GM21529 (cell line): Measurements from ENCODE around the gene AFAP1L2.
"Not testable (repeated sequence)": the region's sequence is repeated elsewhere in the genome, so short reads cannot be mapped to it uniquely, and the experiment has no call there.

Source experiments
- ATAC-seq: cut with Tn5 transposase; IDR thresholded peaks from one replicate; pipeline ENCODE4 v1.9.1; 2021; ENCODE audit not compliant: unreplicated experiment

Gene AFAP1L2

DNA sequence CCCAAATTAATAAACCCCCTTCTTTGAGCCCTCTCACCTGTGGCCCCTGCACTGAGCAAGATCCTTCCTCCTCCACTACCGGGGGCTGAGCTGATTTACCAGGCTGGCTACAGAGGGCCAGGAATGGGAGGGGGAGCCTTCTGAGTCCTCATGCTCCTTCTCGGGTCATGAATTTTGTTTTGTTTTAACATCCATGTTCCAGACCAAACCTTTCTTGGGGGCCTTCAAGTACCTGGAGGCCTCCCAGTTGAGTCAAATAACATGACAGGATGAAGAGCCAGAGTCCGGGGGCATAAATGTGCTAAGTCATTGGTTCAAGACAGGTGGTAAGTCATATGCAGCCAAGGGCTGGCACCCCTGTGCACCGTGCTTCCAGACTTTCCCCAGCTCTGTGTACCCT, 39.6 kb downstream of the AFAP1L2 start:
- no peak for ATAC-seq

DNA sequence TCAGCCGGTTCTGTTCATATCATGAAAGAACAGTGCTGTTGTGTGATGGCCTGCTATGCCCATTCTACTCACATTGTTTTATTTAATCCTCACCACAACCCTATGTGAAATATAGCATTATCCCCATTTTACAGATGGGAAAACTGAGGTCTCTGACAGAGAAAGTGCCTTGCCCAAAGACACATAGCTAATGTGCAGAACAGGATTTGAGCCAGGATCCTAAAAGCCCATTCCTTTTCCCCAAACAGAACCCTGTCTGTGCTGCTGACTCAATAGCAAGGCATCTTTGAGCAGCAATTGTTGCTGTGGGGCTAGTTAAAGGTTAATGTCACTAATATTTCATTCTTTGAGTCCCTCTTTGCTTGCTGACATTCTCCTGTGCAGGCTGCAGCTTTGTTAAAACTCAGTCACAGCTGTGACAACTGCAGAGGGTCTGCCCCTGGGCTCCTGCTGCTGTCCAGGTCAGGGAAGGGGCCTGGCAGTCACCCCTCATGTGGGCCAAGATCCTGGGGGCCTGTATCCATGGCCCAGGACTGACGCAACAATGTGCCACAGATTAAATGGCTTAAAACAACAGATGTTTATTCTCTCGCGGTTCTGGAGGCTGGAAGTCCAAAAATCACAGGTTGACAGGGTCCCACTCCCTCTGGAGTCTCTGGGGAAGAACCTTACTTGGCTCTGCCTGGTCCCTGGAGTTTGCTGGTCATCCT, 40.4 kb downstream of the AFAP1L2 start:
- ATAC-seq = no peak

DNA sequence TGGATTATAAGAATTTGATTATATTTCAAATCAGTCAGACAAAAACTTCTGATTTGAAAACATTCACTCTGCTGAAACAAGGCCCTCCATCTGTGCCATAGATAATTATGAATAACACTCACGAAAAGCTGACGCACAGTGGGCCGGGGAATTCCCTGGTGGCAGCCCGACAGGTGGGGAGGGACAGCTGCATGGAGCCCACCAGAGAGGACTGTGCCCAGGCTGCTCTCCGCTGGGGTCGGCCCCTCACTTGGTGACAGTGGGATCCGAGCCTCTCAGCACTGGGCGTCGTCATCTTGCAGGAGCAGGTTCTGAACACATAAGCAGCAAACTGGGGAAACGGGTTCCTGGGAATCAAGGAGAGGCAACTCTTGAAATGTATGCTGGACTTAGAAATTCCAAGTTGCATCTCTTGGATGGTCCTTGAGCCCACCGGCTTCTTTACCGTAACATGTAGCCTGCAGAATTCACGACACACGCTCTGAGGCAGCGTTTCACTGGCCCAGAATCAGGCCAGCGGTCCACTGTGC, 41.4 kb downstream of the AFAP1L2 start:
- no peak for ATAC-seq

DNA sequence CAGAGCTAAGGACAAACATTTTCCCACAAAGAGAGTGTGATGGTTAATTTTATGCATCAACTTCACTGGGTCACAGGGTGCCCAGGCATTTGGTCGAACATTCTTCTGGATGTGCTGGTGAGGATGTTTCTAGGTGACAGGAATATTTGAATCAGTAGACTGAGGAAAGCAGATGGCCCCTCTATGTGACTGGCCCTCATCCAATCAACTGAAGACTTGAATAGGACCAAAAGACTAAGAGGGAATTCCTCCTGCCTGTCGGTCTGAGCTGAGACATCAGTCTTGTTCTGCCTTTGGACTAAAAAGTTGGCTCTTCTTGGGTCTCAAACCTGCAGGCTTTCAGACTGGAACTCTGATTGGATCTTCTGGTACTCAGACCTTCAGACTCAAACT, 44.4 kb downstream of the AFAP1L2 start:
- no peak for ATAC-seq

DNA sequence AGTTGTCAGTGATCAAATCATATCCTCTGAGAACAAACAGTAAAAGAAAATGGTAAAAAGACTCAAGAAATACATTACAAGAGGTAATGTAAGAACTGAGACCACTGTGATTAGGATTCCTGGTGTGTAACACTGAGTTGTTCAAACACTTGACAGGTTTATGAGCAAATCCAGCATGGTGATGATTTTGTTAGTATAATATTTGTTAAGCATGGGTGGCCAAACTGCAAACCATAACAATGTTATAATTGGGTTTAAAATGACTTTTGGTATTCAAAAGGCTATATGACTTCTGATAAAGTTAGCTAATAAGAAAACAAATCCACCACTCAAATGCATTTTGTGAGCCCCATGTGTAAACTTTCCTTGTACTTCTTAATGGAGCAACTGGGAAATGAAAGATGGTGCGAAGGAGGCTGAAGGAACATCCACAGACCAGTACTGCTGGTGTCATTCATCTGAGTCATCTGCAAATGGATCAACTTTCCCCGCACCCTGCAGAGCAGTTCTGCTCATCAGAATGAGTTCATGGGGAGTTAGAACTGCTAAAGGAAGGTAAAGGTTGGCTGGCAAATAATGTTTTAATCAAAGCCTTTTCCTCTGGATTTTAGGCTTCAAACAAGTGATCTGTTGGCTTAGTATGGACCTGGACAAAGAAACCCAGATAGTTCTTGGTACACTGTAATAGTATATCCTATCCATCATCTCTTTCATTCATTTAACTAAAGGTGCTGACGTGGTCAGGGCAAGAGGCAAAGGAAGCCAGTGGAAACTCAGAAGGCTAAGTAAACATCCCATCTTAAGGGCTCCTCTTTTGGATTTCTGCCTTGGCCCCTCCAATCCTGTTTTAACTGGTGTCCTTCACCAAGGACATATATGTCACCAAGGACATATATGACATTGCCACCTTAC, 45.0 kb downstream of the AFAP1L2 start:
- no peak for ATAC-seq

DNA sequence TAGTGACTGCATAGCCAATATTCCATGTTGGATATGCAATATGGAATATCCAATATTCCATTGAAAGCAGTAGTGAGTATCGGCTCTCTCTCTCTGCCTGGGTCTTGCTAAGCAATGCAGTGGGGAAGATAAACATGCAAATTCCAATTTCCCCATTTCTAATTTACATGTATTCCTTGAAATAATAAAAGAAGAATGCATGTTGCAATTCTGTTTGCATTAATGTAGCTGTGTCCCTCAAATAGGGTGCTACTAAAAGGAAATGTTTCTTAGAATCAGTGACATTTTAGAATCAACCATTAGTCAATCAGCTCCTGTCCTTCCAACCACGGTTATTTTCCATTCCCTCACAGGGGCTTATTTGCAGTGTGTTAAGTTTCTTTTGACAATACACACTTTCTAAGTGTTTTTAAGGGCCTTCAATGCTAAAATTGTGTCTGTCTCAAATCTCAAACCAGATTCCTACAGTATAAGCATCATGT, 46.7 kb downstream of the AFAP1L2 start:
- no peak for ATAC-seq

DNA sequence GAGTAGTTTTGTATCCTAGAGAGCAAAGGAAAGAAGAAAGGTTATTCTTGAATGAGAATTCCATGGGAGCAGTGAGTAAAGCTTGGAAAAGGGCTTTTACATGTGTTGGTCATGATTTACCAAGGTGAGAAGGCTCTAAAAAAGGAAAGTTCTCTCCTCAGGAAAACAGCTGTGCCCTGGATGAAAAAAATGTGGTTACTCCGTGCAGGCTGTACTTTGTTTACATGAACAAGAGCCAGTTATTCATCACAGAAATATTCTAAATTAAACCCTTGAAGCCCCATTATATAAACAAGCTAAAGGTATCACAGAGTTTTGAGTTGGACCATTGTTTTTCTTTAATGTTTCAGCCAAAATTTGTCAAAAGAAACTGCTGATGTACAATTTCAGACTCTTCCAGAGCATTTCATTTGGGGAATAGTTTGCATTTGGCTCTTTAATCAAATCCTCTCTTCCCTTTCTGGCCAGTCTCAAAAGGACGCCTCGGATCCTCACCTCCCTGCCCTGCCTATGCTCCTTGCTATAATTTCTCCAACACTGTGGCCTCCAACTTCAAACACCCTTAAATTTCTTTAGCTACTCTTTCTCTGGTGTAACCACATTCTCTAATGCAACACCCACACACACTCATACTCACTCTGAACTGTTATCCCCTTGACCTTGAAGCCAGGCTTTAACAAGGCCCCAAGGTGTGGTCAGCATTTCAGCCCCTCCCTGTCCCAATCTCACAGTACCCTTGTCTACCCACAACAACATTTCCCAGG, 47.4 kb downstream of the AFAP1L2 start:
- no peak for ATAC-seq

DNA sequence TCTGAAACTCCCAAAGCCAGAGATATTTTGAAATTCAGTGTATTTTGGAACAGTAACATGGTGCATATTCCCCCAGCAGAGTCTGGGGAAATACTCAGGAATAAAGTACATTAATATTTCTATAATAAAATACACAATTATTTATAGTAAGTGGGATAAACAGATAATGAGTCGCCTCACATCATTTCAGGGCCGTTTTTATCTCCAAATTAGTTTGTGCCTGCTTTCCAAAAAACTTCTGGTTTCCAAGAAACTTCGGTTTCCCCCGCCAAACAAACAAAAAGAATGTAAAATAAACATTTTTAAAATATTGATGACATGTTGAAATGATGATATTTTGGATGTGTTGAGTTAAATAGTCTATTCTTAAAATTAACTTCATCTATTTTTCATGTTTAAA, 48.2 kb downstream of the AFAP1L2 start:
- no peak for ATAC-seq

DNA sequence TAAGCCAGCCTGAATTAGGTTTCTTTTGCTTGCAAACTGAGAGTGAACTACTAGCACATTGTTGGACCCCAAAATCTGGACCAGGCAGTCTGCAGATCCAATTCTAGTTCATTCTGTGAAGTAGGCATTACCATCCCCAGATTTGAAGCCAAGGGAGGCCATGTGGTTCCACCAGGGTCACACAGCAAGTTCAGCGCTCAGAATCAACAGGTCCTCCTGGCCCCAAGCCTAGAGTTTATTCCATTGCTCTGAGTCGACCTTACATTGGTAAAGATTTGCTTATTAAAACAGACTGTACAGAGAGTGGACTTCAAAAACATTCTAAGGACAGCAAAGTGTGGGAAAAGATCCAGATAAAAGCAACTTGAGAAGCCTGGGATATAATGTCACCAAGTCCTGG, 50.9 kb downstream of the AFAP1L2 start:
- ATAC-seq = no peak

DNA sequence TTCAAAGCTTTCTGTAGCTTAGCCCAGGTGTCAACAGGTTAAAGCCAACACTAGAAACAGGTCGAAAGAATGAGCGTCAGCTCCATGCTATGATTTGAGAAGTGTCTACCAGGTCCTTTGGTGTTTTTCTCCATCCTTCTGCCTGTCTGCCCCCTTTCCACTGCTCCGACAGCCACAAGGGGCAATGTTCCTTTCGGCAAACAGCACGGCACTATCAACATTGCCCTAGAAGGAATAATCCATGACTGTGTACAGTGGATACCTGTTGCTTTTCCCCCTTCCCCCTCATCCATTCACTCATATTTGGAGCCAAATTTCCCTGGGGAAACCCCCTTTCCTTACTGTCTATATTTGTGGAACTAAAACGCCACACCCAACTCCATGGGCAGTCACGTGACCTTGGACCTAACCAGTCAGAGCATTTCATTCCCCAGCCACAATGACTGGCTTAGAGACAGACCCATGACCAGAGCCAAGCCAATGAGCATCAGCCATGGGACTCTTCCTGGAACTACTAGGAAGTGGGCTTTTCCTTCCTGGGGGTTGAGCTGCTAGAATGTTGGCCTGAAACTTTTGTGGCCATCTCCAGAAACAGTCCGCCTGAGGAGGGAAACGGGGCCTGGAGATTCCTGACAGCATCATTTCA, 51.5 kb downstream of the AFAP1L2 start:
- no peak for ATAC-seq

DNA sequence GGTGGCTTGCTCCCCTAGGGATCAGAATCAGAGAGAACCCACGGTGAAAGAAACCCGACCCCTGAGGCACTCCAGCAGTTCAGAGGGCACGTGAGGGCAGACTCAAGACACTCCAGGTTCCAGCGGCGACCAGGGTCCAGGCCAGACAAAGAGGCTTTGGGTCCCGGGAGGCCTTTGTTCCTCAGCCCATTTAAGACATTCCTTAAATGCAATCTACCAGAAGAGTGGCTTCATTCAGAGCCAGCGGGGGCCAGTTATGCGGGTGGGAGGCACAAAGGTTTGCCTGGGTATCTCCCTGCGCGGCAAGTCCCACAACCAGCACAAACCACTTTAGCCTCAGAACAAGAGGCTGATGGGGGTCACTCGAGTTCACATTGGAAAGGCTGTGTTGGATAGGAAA, 53.6 kb downstream of the AFAP1L2 start:
- no peak for ATAC-seq

DNA sequence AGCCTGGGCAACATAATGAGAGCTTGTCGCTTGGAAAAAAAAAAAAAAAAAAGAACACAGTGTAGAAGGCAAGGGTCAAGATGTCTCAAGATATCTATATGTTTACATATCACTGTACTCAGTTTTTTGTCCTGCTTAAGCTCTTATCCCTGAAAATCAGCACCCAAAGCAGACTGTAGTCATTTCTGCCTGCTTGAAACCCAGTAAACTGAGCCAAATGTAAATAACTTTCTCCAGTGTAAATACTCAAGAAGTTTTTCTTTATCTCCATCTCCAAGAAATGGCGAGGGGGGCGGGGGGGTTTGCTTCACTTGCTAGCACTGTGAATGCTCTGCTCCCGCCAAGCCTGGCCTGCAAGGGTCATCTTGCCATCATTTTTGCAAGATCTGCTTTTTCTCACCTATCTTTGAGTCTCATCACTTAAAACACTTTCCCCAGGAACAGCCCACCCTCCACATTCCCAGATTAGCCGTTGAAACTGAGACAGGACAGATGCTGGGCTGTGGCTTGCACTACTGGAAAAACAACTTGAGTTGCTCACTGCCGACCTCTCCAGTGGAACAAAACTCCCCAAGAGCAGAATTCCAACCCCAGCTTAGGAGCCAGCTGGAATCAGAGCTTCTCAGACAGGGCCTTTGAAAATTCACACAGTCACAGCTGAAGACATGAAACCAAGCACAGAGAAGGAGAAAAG, 54.6 kb downstream of the AFAP1L2 start:
- no peak for ATAC-seq

DNA sequence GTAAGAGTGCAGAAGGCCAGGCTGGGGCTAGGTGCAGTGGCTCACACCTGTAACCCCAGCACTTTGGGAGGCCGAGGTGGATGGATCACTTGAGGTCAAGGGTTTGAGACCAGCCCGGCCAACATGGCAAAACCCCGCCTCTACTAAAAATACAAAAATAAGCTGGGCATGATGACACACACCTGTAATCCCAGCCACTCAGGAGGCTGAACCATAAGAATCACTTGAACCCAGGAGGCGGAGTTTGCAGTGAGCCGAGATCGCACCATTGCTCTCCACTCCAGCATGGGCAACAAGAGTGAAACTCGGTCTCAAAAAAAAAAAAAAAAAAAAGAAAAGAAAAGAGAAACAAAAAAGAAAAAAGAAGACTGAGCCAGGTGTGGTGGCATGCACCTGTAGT, 55.2 kb downstream of the AFAP1L2 start:
- ATAC-seq = not testable (repeated sequence)

DNA sequence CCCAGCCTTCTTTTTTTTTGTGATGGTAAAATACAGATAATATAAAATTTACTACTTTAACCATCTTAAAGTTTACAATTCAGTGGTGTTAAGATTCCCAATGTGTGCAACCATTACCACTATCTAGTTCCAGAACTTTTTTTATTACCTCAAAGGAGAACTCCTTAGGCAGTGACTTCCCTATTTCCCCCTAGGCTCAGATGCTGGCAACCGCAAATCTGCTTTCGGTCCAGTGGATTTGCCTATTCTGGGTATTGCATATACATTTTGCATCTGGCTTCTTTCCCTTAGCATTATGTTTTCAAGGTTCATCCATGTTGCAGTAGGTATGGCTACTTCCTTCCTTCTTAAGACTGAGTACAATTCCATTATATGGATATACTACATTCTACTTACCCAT, 56.5 kb downstream of the AFAP1L2 start:
- no peak for ATAC-seq

DNA sequence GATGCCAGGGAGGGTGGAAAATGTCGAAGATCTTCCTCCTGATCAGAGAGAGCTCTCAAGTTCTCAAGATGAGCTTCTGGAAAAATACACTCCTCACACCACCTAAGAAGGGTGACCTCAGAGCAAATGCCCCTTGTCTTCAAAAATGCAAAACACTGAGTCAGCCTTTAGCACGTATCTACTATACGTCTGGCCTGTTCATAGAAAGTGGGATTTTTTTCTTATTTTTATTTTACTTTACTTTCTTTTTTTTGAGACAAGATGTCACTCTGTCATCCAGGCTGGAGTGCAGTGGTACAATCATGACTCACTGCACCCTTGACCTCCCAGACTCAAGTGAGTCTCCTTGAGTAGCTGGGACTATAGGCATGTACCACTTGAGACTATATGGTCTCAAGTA, 57.1 kb downstream of the AFAP1L2 start:
- ATAC-seq = no peak

DNA sequence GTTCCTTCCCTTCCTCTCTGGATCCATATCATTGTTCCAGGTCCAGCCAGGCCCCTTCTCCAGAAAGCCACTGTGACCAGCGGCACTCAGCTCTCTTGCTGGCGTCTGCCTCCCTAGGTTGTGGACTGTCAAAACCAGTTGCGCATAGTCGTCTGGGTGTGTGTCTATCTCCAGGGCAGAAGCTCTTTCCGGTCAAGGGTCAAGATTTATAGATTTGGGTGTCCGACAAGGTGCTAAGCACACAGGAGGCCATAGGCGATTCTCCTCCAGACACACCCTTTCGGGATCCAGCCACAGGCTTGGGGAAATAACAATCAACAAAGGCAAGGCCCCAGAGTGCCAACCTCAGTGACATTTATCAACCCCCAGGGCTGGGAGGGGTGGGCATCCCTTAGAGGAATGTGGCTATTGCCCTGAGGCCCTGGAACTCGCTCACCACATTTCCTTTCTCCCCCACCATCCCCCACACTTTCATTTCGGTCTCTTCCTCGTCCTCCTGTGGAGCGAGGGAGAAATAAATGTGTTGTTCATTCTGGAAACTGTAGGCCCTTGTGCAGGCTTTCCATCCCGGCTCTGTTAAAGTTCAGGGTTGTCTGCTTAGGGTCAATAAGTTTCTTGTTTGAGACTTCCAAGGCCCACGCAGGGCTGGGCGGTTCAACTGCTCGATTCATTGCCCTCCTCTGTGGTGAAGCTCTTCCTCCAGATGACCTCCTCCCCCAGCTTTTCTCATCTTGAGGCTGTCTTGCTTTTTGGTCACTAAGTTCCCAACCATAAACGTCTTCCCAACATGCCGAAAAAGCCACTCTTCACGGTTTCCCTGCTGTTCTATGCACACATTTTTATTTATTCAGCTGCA, 57.9 kb downstream of the AFAP1L2 start:
- ATAC-seq = no peak

DNA sequence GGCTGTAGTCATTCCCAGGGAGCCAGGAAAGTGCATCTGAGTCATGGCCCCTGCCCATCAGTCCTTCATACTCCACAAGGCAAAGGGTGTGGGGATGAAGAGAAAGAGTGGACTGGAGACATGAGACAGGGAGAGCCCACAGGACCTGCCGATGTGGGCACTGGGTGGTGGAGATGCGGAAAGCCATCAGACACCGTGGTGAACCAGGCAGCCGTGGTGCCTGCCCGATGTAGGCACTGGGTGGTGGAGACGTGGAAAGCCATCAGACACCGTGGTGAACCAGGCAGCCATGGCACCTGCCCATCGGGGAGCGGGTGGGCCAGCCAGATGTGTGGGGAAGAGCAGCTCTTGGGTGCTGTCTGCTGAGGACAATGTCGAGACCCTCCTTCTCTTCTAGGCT, 58.6 kb downstream of the AFAP1L2 start:
- ATAC-seq = no peak

DNA sequence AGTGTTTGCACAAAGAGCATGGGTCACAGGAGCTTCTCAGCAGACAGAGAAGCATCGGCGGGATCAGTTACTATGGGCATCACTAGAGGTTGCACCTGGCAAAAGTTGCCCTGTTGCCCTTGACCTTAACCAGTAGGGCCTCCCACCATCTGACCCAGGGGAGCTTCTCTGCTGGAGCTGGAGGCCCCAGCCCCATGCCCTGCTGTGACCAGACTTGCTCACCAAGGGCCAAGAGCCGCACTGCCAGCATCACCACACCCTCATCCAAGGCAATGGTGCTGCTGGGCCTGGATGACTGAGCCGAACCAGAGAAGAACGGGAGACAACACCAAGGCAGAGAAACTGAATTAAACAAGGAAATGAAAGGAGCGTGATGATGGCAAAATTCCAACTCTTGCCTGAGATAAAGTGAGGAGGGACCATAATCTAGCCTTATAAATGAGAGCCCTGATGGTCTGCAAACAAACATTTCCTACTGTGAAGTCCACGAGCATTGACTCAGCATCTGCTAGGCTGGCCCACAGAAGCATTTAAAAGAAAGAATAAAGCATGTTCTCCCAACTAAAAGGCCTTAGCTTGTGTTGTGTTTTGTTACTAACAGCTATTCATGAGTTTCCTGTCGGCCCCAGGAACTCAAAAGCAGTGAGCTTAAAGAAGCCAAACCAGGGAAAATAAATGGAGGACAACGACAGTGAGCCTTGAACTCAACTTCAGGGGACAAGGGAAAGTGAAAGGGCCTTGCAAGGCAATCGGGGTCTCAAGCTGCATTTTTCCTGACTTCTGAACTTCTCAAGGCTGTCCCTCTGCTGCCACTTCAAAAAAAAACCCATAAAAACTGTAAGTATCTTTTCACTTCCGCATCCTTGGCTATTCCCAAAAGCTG, 60.4 kb downstream of the AFAP1L2 start:
- no peak for ATAC-seq
